Tibial nerve (tissue), 4 donors: ENCODE results near the gene GCK. TPM values are rescaled to one million over a fixed set of nuclear protein-coding genes. Genes with fewer than 3 reads are reported as not detected.
A peak's percentile ranks its signal among the peaks of the same experiment; 100 is the strongest.

Experiments
- DNase-seq, 2 donors: peaks; one replicate each; pipeline ENCODE4 v3.0.0-alpha.2; 2019; ENCODE audit warnings: low spot score in 2 of 2
- H3K27ac ChIP-seq, 4 donors: fragments of 200-600 bp; sonication (generic) in 3 of 4; one replicate each; pipeline ENCODE4 v1.5.1; 2017 to 2019; ENCODE audit warnings: mild to moderate bottlenecking in 1 of 4
- H3K27me3 ChIP-seq, 2 donors: fragments of 200-600 bp; sonication (generic) in 1 of 2; one replicate each; pipeline versions ENCODE4 v1.5.1 to v1.6.0; 2017 to 2019
- H3K36me3 ChIP-seq, 3 donors: fragments of 200-600 bp; sonication (generic); one replicate each; pipeline ENCODE4 v1.5.1; 2018 to 2019
- H3K4me1 ChIP-seq, 4 donors: fragments of 200-600 bp; sonication (generic) in 3 of 4; one replicate each; pipeline ENCODE4 v1.5.1; 2017 to 2019
- H3K4me3 ChIP-seq, 4 donors: fragments of 200-600 bp; sonication (generic) in 3 of 4; one replicate each; pipeline ENCODE4 v1.5.1; 2017 to 2019; ENCODE audit warnings: mild to moderate bottlenecking in 1 of 4, moderate library complexity in 1 of 4
- H3K9me3 ChIP-seq, 4 donors: fragments of 200-600 bp; sonication (generic) in 3 of 4; one replicate each; pipeline ENCODE4 v1.5.1; 2017 to 2019
- EP300 ChIP-seq, 2 donors: sonication (generic); formaldehyde crosslinking; IDR thresholded peaks; one replicate each; pipeline ENCODE4 v1.6.1; 2017; ENCODE audit warnings: antibody characterized with exemption in 2 of 2, mild to moderate bottlenecking in 1 of 2
- POLR2A ChIP-seq, 2 donors: fragments of 450-650 bp; IDR thresholded peaks; one replicate each; pipeline ENCODE4 v1.6.1; 2017; ENCODE audit warnings: antibody characterized with exemption in 2 of 2, mild to moderate bottlenecking in 2 of 2, moderate library complexity in 2 of 2
- WGBS, 2 donors: methylation state at CpG; one replicate each; pipeline ENCODE4 v1.1.5; 2018; 5-methylcytosine and 5-hydroxymethylcytosine counted together
- total RNA-seq, 4 donors: library from RNA; depleted of rRNA; stranded (reverse); fragments of >200 nt; gene quantifications; one replicate each; pipeline ENCODE4 v1.1.0, GENCODE V29; 2016
- TF ChIP-seq, protein P1 (sequence below), 5 experiments: fragments of 200-600 bp in 3 of 5; fragments of 450-650 bp in 2 of 5; sonication (generic) in 3 of 5; IDR thresholded peaks; one replicate each; pipeline ENCODE4 v1.5.1; 2016 to 2019; ENCODE audit warnings: antibody characterized with exemption in 5 of 5, mild to moderate bottlenecking in 3 of 5, moderate library complexity in 2 of 5

GCK gene
- total RNA-seq, 4 donors from 2014 or later, result 2.3 to 3.0 (median 2.4) TPM; not detected in 1

DNA sequence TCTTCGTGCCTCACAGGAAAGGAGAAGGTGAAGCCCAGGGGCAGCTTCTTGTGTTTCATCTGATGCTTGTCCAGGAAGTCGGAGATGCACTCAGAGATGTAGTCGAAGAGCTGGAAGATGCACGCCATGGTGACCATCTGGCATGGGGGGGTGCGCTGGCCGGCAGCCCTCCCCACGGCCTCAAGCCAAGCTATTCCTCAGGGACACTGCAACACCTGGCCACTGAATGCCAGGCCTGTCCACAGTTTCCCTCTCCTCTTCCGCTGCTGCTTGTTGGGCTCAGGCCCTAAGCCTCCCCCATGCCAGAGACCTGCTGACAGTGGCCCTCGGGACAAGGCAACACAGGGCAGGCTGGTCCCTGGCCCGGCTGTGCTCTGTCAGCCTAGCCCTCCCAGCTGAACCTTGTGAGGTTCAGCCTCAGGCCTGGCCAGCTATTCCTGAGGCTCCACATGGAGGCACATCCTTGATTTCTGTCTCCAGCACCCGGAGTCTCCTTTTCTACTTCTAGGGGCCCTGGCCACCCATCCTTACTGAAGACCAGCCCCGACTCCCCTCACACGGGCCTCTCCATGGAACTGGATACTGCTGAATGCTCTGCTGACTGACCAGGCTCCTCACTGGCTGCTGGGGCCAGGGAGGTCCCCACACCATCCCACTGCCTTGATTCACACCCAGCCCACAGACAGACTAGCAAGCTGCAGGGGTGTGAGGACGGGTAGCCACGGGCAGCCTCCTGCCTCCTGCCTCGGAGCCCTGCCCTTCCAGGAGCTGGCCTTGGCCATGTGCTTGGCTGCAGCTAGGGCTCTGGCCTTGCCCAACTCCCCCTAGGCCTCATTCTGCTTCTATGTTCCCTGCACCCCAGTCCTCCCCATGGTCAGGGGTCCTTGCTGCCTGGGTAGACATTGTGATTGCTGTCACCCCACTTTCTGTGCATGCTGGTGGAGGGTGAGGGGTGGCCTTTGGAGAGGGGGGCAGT lies 38.0 kb downstream of the GCK start:
- Histone ChIP-seq H3K4me1 (peaks cover 0 to 9% (median 0%) of the 10 kb centered on the region in 4 donors), H3K36me3 (no peaks in the 10 kb centered on the region), H3K27me3 (no peaks in the 10 kb centered on the region), H3K4me3 (no peak overlapping the region), H3K27ac (no peak overlapping the region), H3K9me3 (no peaks in the 10 kb centered on the region)
- TF ChIP-seq, protein P1, sequence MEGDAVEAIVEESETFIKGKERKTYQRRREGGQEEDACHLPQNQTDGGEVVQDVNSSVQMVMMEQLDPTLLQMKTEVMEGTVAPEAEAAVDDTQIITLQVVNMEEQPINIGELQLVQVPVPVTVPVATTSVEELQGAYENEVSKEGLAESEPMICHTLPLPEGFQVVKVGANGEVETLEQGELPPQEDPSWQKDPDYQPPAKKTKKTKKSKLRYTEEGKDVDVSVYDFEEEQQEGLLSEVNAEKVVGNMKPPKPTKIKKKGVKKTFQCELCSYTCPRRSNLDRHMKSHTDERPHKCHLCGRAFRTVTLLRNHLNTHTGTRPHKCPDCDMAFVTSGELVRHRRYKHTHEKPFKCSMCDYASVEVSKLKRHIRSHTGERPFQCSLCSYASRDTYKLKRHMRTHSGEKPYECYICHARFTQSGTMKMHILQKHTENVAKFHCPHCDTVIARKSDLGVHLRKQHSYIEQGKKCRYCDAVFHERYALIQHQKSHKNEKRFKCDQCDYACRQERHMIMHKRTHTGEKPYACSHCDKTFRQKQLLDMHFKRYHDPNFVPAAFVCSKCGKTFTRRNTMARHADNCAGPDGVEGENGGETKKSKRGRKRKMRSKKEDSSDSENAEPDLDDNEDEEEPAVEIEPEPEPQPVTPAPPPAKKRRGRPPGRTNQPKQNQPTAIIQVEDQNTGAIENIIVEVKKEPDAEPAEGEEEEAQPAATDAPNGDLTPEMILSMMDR (IDR thresholded peaks at IDR 0.05), result no peak
- no peak for TF ChIP-seq EP300 (IDR thresholded peaks at IDR 0.05)
- TF ChIP-seq POLR2A (IDR thresholded peaks at IDR 0.05), result no peak
- 81 to 87% methylated on average over 13 to 15 of the region's 16 CpGs for WGBS, 2 donors
- DNase-seq, result no peak

DNA sequence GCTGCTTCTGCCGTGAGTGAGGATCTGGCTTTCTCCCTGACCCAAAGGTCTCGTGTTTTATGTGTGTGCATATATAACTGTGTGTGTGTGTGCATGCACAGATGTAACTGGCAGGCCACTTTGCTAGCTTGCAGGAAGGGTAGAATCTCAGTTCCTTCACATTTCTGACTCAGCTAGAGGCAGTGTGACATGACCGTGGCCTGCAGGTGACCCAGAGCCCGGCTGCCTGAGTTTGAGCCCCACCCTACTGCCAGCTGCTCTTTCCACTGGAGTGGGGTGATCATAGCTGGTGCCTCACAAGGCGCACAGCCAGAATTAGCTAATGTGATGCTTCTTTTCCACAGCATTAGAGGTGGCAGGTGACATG lies 38.8 kb downstream of the GCK start:
- no peaks in the 10 kb centered on the region for H3K27me3 ChIP-seq
- no peak for TF ChIP-seq EP300 (IDR thresholded peaks at IDR 0.05)
- peaks cover 0 to 17% (median 1%) of the 10 kb centered on the region in 4 donors for H3K4me1 ChIP-seq
- no peak overlapping the region for H3K4me3 ChIP-seq
- H3K9me3 ChIP-seq, result no peaks in the 10 kb centered on the region
- no peak for DNase-seq
- H3K36me3 ChIP-seq, result no peaks in the 10 kb centered on the region
- 65 to 73% methylated on average over 4 to 5 of the region's 5 CpGs for WGBS, 2 donors
- H3K27ac ChIP-seq, result no peak overlapping the region

DNA sequence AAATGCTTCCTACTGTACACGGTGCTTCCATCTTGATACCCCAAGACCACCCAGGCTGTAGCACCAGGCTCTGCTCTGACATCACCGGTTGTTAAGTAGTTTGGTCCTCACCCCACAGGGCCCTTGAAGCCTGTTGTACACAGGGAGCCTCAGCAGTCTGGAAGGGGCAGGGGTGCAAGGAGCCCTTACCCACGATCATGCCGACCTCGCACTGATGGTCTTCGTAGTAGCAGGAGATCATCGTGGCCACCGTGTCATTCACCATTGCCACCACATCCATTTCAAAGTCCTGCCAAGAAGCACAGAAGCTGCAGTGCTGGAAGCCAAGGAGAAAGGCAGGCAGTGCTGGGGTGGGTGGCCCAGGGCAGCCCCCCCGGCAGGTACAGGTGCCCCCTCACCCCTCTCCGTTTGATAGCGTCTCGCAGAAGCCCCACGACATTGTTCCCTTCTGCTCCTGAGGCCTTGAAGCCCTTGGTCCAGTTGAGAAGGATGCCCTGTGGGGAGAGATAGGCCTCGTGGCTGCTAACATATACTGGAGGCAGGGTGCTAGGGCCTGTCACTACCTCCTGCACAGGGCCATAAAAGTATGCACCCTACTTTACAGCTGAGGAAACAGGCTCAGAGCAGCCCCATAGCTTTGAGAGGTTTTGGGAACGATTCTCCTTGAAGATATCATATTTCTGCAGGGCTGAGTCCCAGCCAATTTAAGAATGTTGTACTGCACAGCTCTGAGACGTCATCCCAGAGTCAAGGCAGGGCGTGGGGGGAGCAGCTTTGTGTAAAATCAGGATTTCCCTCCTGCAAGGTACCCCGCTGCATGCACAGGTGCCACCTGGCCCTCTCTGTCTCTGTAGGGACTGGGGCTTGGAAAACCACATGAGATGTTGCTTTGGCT lies 39.4 kb downstream of the GCK start:
- Histone ChIP-seq H3K4me3 (no peak overlapping the region), H3K27ac (no peak overlapping the region), H3K36me3 (no peaks in the 10 kb centered on the region), H3K4me1 (peaks cover 0 to 24% (median 4%) of the 10 kb centered on the region in 4 donors), H3K27me3 (no peaks in the 10 kb centered on the region), H3K9me3 (no peaks in the 10 kb centered on the region)
- 84 to 85% methylated on average over 18 of the region's 18 CpGs for WGBS, 2 donors
- no peak for TF ChIP-seq EP300 (IDR thresholded peaks at IDR 0.05)
- TF ChIP-seq, protein P1 (IDR thresholded peaks at IDR 0.05), result no peak
- TF ChIP-seq POLR2A (IDR thresholded peaks at IDR 0.05), result no peak
- no peak for DNase-seq

DNA sequence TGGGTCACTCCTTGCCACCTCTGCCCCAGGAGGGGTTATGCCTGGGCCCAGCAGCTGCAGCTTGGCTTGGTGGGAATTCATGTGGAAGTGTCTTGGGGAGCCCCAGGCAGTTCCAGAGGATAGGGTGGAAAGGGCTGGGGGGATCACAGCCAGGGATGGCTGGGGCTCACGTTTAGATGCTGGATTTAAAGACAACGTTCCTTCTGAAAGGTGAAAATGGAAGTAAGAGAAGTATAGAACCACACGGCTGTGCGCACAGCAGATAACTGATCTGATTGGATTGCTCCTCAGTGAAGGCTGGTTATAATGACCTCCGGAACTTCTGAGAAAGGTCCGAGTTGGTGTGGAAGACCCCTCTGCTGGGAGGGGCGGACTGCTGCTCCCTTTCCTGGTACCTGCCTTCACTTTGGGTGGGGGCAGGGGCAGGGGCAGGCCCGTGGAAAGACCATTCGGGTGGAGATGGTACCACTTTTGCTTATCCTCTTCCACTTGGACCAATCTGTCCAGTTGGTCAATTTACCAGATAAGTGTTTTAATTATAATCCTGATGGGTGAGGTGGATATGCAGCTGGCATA lies 40.2 kb downstream of the GCK start:
- Histone ChIP-seq H3K27ac (no peak overlapping the region), H3K36me3 (no peaks in the 10 kb centered on the region), H3K27me3 (no peaks in the 10 kb centered on the region), H3K4me3 (no peak overlapping the region), H3K4me1 (peaks cover 0 to 26% (median 4%) of the 10 kb centered on the region in 4 donors), H3K9me3 (no peaks in the 10 kb centered on the region)
- 77 to 78% methylated on average over 9 of the region's 9 CpGs for WGBS, 2 donors
- TF ChIP-seq, protein P1 (IDR thresholded peaks at IDR 0.05), result no peak
- TF ChIP-seq EP300 (IDR thresholded peaks at IDR 0.05) (no peak), POLR2A (IDR thresholded peaks at IDR 0.05) (no peak)
- DNase-seq, result no peak

DNA sequence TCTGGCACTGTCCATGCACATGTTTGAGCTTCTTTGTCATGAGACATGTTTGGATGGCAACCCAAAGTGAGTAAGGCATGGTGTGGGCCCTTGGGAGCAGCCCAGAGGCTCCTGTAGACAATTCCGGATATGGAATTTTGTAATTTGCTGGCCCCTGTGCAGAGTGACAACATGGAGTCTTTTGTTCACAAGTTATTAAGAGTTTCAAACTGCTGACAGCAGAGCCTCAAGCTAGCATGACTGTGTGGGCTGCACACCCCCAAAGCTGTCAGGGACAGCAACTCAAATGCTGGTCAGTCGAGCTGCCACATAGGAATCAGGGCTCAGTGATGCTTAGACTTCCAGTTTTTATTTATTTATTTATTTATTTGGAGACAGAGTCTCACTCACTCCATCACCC lies 41.1 kb downstream of the GCK start:
- TF ChIP-seq, protein P1 (IDR thresholded peaks at IDR 0.05), result no peak
- TF ChIP-seq EP300 (IDR thresholded peaks at IDR 0.05) (no peak), POLR2A (IDR thresholded peaks at IDR 0.05) (no peak)
- H3K27me3 ChIP-seq, result no peaks in the 10 kb centered on the region
- H3K9me3 ChIP-seq, result no peaks in the 10 kb centered on the region
- H3K27ac ChIP-seq, result peak overlapping the region in 1 of 4 donors; percentile 11
- H3K4me1 ChIP-seq, result peaks cover 0 to 26% (median 4%) of the 10 kb centered on the region in 4 donors
- H3K4me3 ChIP-seq, result no peak overlapping the region
- H3K36me3 ChIP-seq, result no peaks in the 10 kb centered on the region
- 40 to 63% methylated on average over 2 of the region's 2 CpGs for WGBS, 2 donors
- no peak for DNase-seq
